ENCODE measurements around the gene AATF. TPM values are rescaled to one million over a fixed set of nuclear protein-coding genes. Genes with fewer than 3 reads are reported as not detected.
"Not testable (repeated sequence)": the region's sequence is repeated elsewhere in the genome, so short reads cannot be mapped to it uniquely, and the experiment has no call there.

AATF gene
- total RNA-seq, 1 donor from 2014 or later: 26.7 TPM

GRCh38 chr17:37051381-37051780 is 102.6 kb downstream of the AATF start:
- DNase-seq: no peak

- no peak for DNase-seq
Observed at GRCh38 chr17:37051833-37052232, 103.1 kb downstream of the AATF start.

GRCh38 chr17:37052450-37052849 is 103.7 kb downstream of the AATF start:
- no peak for DNase-seq

- no peak for DNase-seq
Observed at GRCh38 chr17:37054894-37055293, 106.1 kb downstream of the AATF start.

GRCh38 chr17:37056622-37057021 is 107.9 kb downstream of the AATF start:
- no peak for DNase-seq

- DNase-seq: no peak
Observed at GRCh38 chr17:37059493-37059892, 110.7 kb downstream of the AATF start.

- no peak for DNase-seq
Observed at GRCh38 chr17:37060094-37060493, 111.3 kb downstream of the AATF start.

- no peak for DNase-seq
Observed at GRCh38 chr17:37060928-37061327, 112.2 kb downstream of the AATF start.

- DNase-seq: no peak
Observed at GRCh38 chr17:37062021-37062420, 113.3 kb downstream of the AATF start.

- no peak for DNase-seq
Observed at GRCh38 chr17:37064206-37064605, 115.5 kb downstream of the AATF start.

- DNase-seq: no peak
Observed at GRCh38 chr17:37064956-37065355, 116.2 kb downstream of the AATF start.

- no peak for DNase-seq
Observed at GRCh38 chr17:37065486-37066321, 117.0 kb downstream of the AATF start.

GRCh38 chr17:37066322-37067255 is 117.8 kb downstream of the AATF start:
- DNase-seq: no peak

GRCh38 chr17:37067555-37068111 is 118.9 kb downstream of the AATF start:
- peak; percentile 68 for DNase-seq

GRCh38 chr17:37068266-37068665 is 119.5 kb downstream of the AATF start:
- no peak for DNase-seq

- no peak for DNase-seq
Observed at GRCh38 chr17:37069087-37069486, 120.3 kb downstream of the AATF start.

GRCh38 chr17:37073464-37073863 is 124.7 kb downstream of the AATF start:
- DNase-seq: not testable (repeated sequence)

GRCh38 chr17:37079065-37079708 is 130.4 kb downstream of the AATF start:
- DNase-seq: no peak

GRCh38 chr17:37079735-37080134 is 131.0 kb downstream of the AATF start:
- DNase-seq: no peak

GRCh38 chr17:37081287-37081686 is 132.5 kb downstream of the AATF start:
- DNase-seq: peak; percentile 48

GRCh38 chr17:37082311-37082860 is 133.6 kb downstream of the AATF start:
- DNase-seq: no peak

GRCh38 chr17:37082985-37083384 is 134.2 kb downstream of the AATF start:
- DNase-seq: no peak

Measured in dermis blood vessel endothelial cell (primary cell).